ENCODE data around the gene ARSA. TPM values are rescaled to one million over a fixed set of nuclear protein-coding genes. Genes with fewer than 3 reads are reported as not detected.

ARSA gene
- polyA plus RNA-seq, 1 of the 3 experiments (the other 2 are of a cell fraction): 34.2 TPM

DNA sequence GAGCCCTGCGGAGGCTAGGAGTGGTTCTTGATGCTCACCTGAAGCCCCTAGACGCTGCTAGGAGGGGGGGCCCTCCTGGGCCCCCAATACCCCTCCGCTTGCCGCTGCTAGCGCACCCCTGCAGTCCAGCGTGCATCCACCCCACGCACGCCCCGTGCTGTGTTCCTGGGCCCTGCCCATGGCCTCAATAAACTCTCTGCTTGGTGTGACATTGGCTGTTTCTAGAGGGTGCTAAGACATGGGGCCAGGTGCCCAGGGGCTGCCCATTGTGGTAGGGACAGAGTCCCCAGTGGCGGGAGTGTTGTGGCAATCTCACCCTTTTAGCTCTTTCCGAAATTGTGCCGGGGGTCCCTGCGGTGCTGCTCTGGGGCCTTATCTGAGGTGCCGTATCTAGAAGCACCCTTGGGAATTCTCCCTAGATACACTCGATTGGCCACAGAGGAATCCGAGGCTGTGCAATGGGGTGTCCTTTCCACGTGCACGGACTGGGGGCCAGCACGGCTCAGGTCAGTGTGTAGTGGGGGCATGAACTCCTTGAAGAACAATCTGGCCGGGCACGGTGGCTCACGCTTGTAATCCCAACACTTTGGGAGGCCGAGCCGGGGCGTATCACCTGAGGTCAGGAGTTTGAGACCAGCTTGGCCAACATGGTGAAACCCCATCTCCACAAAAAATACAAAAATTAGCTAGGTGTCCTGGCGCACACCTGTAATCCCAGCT is 16.5 kb downstream of the ARSA start:
- no peak overlapping the region for H3K4me3 ChIP-seq (ENCODE audit: low read depth in 2 of 2, low read length in 1 of 2)
- H3K79me2 ChIP-seq (ENCODE audit: insufficient read depth): no peaks in the 10 kb centered on the region
- H3K9ac ChIP-seq: no peak overlapping the region
- H3F3A ChIP-seq (replicated peaks; ENCODE audit: insufficient read depth): no peaks in the 10 kb centered on the region
- H4K20me1 ChIP-seq (ENCODE audit: insufficient read depth): no peaks in the 10 kb centered on the region
- H3K4me2 ChIP-seq: no peak overlapping the region
- no peak overlapping the region for H2AFZ ChIP-seq (ENCODE audit: low read depth)
- no peaks in the 10 kb centered on the region for H3K27me3 ChIP-seq (ENCODE audit: insufficient read depth)
- no peaks in the 10 kb centered on the region for H3K9me3 ChIP-seq
- TF ChIP-seq, protein P1, sequence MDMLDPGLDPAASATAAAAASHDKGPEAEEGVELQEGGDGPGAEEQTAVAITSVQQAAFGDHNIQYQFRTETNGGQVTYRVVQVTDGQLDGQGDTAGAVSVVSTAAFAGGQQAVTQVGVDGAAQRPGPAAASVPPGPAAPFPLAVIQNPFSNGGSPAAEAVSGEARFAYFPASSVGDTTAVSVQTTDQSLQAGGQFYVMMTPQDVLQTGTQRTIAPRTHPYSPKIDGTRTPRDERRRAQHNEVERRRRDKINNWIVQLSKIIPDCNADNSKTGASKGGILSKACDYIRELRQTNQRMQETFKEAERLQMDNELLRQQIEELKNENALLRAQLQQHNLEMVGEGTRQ (IDR thresholded peaks at IDR 0.05; ENCODE audit: borderline replicate concordance, low read depth, low read length): no peak
- TF ChIP-seq GABPA (IDR thresholded peaks at IDR 0.05; ENCODE audit: low read depth): no peak
- TF ChIP-seq TCF12 (IDR thresholded peaks at IDR 0.05): no peak
- no peak for TF ChIP-seq EZH2phosphoT487 (IDR thresholded peaks at IDR 0.05; ENCODE audit: borderline replicate concordance, low read depth)
- TF ChIP-seq, protein P2, sequence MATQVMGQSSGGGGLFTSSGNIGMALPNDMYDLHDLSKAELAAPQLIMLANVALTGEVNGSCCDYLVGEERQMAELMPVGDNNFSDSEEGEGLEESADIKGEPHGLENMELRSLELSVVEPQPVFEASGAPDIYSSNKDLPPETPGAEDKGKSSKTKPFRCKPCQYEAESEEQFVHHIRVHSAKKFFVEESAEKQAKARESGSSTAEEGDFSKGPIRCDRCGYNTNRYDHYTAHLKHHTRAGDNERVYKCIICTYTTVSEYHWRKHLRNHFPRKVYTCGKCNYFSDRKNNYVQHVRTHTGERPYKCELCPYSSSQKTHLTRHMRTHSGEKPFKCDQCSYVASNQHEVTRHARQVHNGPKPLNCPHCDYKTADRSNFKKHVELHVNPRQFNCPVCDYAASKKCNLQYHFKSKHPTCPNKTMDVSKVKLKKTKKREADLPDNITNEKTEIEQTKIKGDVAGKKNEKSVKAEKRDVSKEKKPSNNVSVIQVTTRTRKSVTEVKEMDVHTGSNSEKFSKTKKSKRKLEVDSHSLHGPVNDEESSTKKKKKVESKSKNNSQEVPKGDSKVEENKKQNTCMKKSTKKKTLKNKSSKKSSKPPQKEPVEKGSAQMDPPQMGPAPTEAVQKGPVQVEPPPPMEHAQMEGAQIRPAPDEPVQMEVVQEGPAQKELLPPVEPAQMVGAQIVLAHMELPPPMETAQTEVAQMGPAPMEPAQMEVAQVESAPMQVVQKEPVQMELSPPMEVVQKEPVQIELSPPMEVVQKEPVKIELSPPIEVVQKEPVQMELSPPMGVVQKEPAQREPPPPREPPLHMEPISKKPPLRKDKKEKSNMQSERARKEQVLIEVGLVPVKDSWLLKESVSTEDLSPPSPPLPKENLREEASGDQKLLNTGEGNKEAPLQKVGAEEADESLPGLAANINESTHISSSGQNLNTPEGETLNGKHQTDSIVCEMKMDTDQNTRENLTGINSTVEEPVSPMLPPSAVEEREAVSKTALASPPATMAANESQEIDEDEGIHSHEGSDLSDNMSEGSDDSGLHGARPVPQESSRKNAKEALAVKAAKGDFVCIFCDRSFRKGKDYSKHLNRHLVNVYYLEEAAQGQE (IDR thresholded peaks at IDR 0.05; ENCODE audit: low read depth, low read length): no peak
- no peak for TF ChIP-seq SMC3 (IDR thresholded peaks at IDR 0.05; ENCODE audit: low read depth, low read length)
- no peaks in the 10 kb centered on the region for H3K36me3 ChIP-seq (replicated peaks in 1 of 2; ENCODE audit: control insufficient read depth in 1 of 2, insufficient read depth in 2 of 2, low read length in 1 of 2)
- no peak for DNase-seq
- ChIA-PET POLR2A (interaction anchor here (1.2 kb wide), 1 partner anchor 86 kb away, joined by 3 read pairs; the partner anchor contains the start of gene SCO2), CTCF (interaction anchor here (0.6 kb wide), 1 partner anchor 9 kb away, joined by 4 read pairs; no protein-coding TSS in a partner anchor)
- no peak overlapping the region for H3K27ac ChIP-seq (ENCODE audit: low read depth in 2 of 2, low read length in 1 of 2)
- 81% methylated on average over 14 of the region's 26 CpGs for WGBS (ENCODE audit: low lambda C conversion rate)
- no peaks in the 10 kb centered on the region for H3K9me2 ChIP-seq
- H3K4me1 ChIP-seq (ENCODE audit: control insufficient read depth in 1 of 2, insufficient read depth in 2 of 2, low read depth in 1 of 2, low read length in 1 of 2): no peaks in the 10 kb centered on the region; a peak in 1 of 4 replicates

DNA sequence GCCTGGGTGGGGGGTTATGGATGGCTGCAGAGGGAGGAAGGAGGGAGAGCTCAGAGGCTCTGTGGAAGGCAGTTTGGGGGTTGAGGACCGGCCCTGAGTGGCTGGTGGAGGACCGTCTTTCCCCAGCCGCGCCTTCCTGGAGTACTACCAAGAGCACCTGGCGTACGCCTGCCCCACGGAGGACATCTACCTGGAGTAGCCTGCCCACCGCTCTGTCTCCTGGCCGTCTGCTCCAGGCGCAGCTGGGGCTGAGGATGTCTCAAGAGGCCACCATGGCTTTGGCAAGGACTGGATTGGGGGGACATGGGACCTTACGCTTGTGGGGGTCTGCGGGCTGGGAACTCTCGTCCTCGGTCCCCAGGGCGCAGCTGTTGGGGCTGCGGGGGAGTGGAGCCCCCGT is 17.4 kb downstream of the ARSA start:
- H3K27ac ChIP-seq (ENCODE audit: low read depth in 2 of 2, low read length in 1 of 2): no peak overlapping the region
- POLR2A ChIA-PET: no interaction called here
- no peaks in the 10 kb centered on the region; a peak in 1 of 4 replicates for H3K4me1 ChIP-seq (ENCODE audit: control insufficient read depth in 1 of 2, insufficient read depth in 2 of 2, low read depth in 1 of 2, low read length in 1 of 2)
- no peaks in the 10 kb centered on the region for H3K27me3 ChIP-seq (ENCODE audit: insufficient read depth)
- no peaks in the 10 kb centered on the region for H3K36me3 ChIP-seq (replicated peaks in 1 of 2; ENCODE audit: control insufficient read depth in 1 of 2, insufficient read depth in 2 of 2, low read length in 1 of 2)
- H3K9ac ChIP-seq: no peak overlapping the region
- CTCF ChIA-PET: interaction anchor here (1.2 kb wide), 1 partner anchor 9 kb away, joined by 4 read pairs; no protein-coding TSS in a partner anchor
- 86% methylated on average over 9 of the region's 17 CpGs for WGBS (ENCODE audit: low lambda C conversion rate)
- no peaks in the 10 kb centered on the region for H3F3A ChIP-seq (replicated peaks; ENCODE audit: insufficient read depth)
- H3K4me2 ChIP-seq: no peak overlapping the region
- H3K4me3 ChIP-seq (ENCODE audit: low read depth in 2 of 2, low read length in 1 of 2): no peak overlapping the region
- peak; percentile 28 for DNase-seq
- no peaks in the 10 kb centered on the region for H3K9me2 ChIP-seq
- TF ChIP-seq, protein P3, sequence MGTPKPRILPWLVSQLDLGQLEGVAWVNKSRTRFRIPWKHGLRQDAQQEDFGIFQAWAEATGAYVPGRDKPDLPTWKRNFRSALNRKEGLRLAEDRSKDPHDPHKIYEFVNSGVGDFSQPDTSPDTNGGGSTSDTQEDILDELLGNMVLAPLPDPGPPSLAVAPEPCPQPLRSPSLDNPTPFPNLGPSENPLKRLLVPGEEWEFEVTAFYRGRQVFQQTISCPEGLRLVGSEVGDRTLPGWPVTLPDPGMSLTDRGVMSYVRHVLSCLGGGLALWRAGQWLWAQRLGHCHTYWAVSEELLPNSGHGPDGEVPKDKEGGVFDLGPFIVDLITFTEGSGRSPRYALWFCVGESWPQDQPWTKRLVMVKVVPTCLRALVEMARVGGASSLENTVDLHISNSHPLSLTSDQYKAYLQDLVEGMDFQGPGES (IDR thresholded peaks at IDR 0.05; ENCODE audit: low read depth, low read length): no peak
- TF ChIP-seq JUND (IDR thresholded peaks at IDR 0.05) (no peak), GATA2 (CRISPR knock-in tag; IDR thresholded peaks at IDR 0.05) (no peak), SIN3A (IDR thresholded peaks at IDR 0.05; ENCODE audit: borderline replicate concordance, low read depth, low read length) (no peak), EP300 (IDR thresholded peaks at IDR 0.05; ENCODE audit: borderline replicate concordance in 1 of 2, low read depth in 1 of 2, low read length in 1 of 2) (no peak), FOSL2 (IDR thresholded peaks at IDR 0.05; ENCODE audit: borderline replicate concordance, low read depth) (no peak)
- TF ChIP-seq, protein P2 (IDR thresholded peaks at IDR 0.05; ENCODE audit: low read depth, low read length): no peak
- no peaks in the 10 kb centered on the region for H3K79me2 ChIP-seq (ENCODE audit: insufficient read depth)
- no peaks in the 10 kb centered on the region for H4K20me1 ChIP-seq (ENCODE audit: insufficient read depth)
- H3K9me3 ChIP-seq: no peaks in the 10 kb centered on the region
- no peak overlapping the region for H2AFZ ChIP-seq (ENCODE audit: low read depth)
